HG03439 (cell line): ENCODE results near the gene PARVA.

Source experiments
- ATAC-seq: cut with Tn5 transposase; IDR thresholded peaks from one replicate; pipeline ENCODE4 v1.9.1; 2021; ENCODE audit warnings: mild to moderate bottlenecking, moderate library complexity; ENCODE audit not compliant: unreplicated experiment

PARVA gene

GRCh38 chr11:12430351-12430750, 53.0 kb downstream of the PARVA start:
- no peak for ATAC-seq

GRCh38 chr11:12430954-12431595, 53.7 kb downstream of the PARVA start:
- no peak for ATAC-seq

- no peak for ATAC-seq
These were observed 55.1 kb downstream of the PARVA start for GRCh38 chr11:12432507-12432906.

- ATAC-seq = no peak
These were observed 55.8 kb downstream of the PARVA start for GRCh38 chr11:12433121-12433520.

- no peak for ATAC-seq
These were observed 56.4 kb downstream of the PARVA start for GRCh38 chr11:12433571-12434324.

GRCh38 chr11:12434325-12434654, 56.9 kb downstream of the PARVA start:
- no peak for ATAC-seq

GRCh38 chr11:12435264-12435663, 57.9 kb downstream of the PARVA start:
- no peak for ATAC-seq

GRCh38 chr11:12436266-12436665, 58.9 kb downstream of the PARVA start:
- ATAC-seq = no peak

GRCh38 chr11:12438291-12438690, 60.9 kb downstream of the PARVA start:
- ATAC-seq = no peak

- ATAC-seq = no peak
These were observed 62.2 kb downstream of the PARVA start for GRCh38 chr11:12439615-12440014.

- ATAC-seq = no peak
These were observed 63.2 kb downstream of the PARVA start for GRCh38 chr11:12440565-12440964.

- ATAC-seq = no peak
These were observed 64.0 kb downstream of the PARVA start for GRCh38 chr11:12441231-12441861.

- ATAC-seq = no peak
These were observed 67.2 kb downstream of the PARVA start for GRCh38 chr11:12444601-12445000.

- no peak for ATAC-seq
These were observed 67.6 kb downstream of the PARVA start for GRCh38 chr11:12445001-12445400.

- no peak for ATAC-seq
These were observed 69.5 kb downstream of the PARVA start for GRCh38 chr11:12446863-12447262.

GRCh38 chr11:12448131-12448939, 71.0 kb downstream of the PARVA start:
- ATAC-seq = no peak

- no peak for ATAC-seq
These were observed 72.8 kb downstream of the PARVA start for GRCh38 chr11:12449961-12450715.

GRCh38 chr11:12451179-12451814, 73.9 kb downstream of the PARVA start:
- ATAC-seq = no peak

GRCh38 chr11:12453243-12453642, 75.9 kb downstream of the PARVA start:
- ATAC-seq = no peak

GRCh38 chr11:12454782-12455181, 77.4 kb downstream of the PARVA start:
- no peak for ATAC-seq
